PC-3 (cell line): ENCODE results near the gene USH2A. TPM values are rescaled to one million over a fixed set of nuclear protein-coding genes. Genes with fewer than 3 reads are reported as not detected.
A peak's percentile ranks its signal among the peaks of the same experiment; 100 is the strongest.

ENCODE experiments used
- ATAC-seq: fragments of 200-7000 bp; cut with Tn5 transposase; 2 replicates; pipeline ENCODE4 v1.9.1; 2020; ENCODE audit warnings: mild to moderate bottlenecking, moderate library complexity
- BruUV-seq: library from RNA; stranded (reverse); fragments of 400-500 nt; replicated peaks from 2 replicates; lab custom pipeline; 2021; lab: Mats Ljungman, UMichigan
- CTCF ChIA-PET: fragments of 300-600 bp; sonication (Branson Sonifier 250); formaldehyde crosslinking; loops from one replicate; lab custom pipeline; 2022; ENCODE audit warnings: antibody characterized with exemption; lab: Charles Lee
- POLR2A ChIA-PET: fragments of 300-600 bp; sonication (Branson Sonifier 250); formaldehyde crosslinking; loops from one replicate; lab custom pipeline; 2022; ENCODE audit warnings: antibody characterized with exemption; ENCODE audit not compliant: unreplicated experiment; lab: Charles Lee
- DNase-seq: peaks from one replicate; pipeline ENCODE4 v3.0.0-alpha.2; 2015
- H2AFZ ChIP-seq: fragments of 300-600 bp; sonication (generic); 2 replicates; pipeline ENCODE4 v1.6.0; 2016; ENCODE audit warnings: antibody characterized with exemption, low read length
- H3F3A ChIP-seq: fragments of 300-600 bp; sonication (generic); one replicate; pipeline ENCODE4 v1.6.0; 2017; ENCODE audit warnings: antibody characterized with exemption, low read length, control low read depth, mild to moderate bottlenecking; ENCODE audit not compliant: unreplicated experiment
- H3K27ac ChIP-seq: fragments of 300-600 bp; sonication (generic); 2 replicates; pipeline ENCODE4 v1.5.1; 2016; ENCODE audit warnings: mild to moderate bottlenecking, low read length
- H3K27me3 ChIP-seq: fragments of 300-600 bp; sonication (generic); 2 replicates; pipeline ENCODE4 v1.6.1; 2016; ENCODE audit warnings: low read length, mixed read lengths
- H3K36me3 ChIP-seq: fragments of 300-600 bp; sonication (generic); 2 replicates; pipeline ENCODE4 v1.6.1; 2016; ENCODE audit warnings: low read depth, mixed run types, low read length, mixed read lengths
- H3K4me1 ChIP-seq: fragments of 300-600 bp; sonication (generic); 2 replicates; pipeline ENCODE4 v1.5.1; 2016; ENCODE audit warnings: low read length; ENCODE audit not compliant: insufficient read depth
- H3K4me2 ChIP-seq: fragments of 300-600 bp; sonication (generic); 2 replicates; pipeline ENCODE4 v1.6.0; 2016; ENCODE audit warnings: low read length
- H3K4me3 ChIP-seq: fragments of 300-600 bp; sonication (generic); 2 replicates; pipeline ENCODE4 v1.5.1; 2016; ENCODE audit warnings: mild to moderate bottlenecking, low read length, mixed read lengths
- H3K79me2 ChIP-seq: fragments of 300-600 bp; sonication (generic); 2 replicates; pipeline ENCODE4 v1.6.1; 2017; ENCODE audit warnings: low read length, mixed read lengths
- H3K9ac ChIP-seq: fragments of 300-600 bp; sonication (generic); 2 replicates; pipeline ENCODE4 v1.6.0; 2016; ENCODE audit warnings: mild to moderate bottlenecking, low read length
- H3K9me2 ChIP-seq: fragments of 300-600 bp; sonication (generic); replicated peaks from 2 replicates; pipeline ENCODE4 v1.6.1; 2016; ENCODE audit warnings: mixed run types, low read length, mixed read lengths
- H3K9me3 ChIP-seq: fragments of 300-600 bp; sonication (generic); 2 replicates; pipeline ENCODE4 v1.6.1; 2016; ENCODE audit warnings: low read length, mixed read lengths
- H4K20me1 ChIP-seq: fragments of 300-600 bp; sonication (generic); 2 replicates; pipeline ENCODE4 v1.6.1; 2016; ENCODE audit warnings: low read length, mixed read lengths
- CTCF ChIP-seq: fragments of 300-600 bp; sonication (generic); conservative IDR thresholded peaks from 2 replicates; pipeline ENCODE4 v1.5.1; 2017; ENCODE audit warnings: antibody characterized with exemption, low read depth, mild to moderate bottlenecking, low read length
- EZH2 ChIP-seq: fragments of 300-600 bp; sonication (generic); IDR thresholded peaks from one replicate; pipeline ENCODE4 v1.6.1; 2017; ENCODE audit warnings: antibody characterized with exemption, mild to moderate bottlenecking, low read length; ENCODE audit not compliant: unreplicated experiment
- EZH2phosphoT487 ChIP-seq: fragments of 300-600 bp; sonication (generic); IDR thresholded peaks from 2 replicates; pipeline ENCODE4 v1.6.1; 2018; ENCODE audit warnings: mild to moderate bottlenecking, antibody characterized with exemption, low read length, borderline replicate concordance
- intact Hi-C: fragments of 100-400 bp; cut with micrococcal nuclease; formaldehyde crosslinking; loops from 2 replicates; pipeline ENCODE4 v1.9.0; 2023
- total RNA-seq: library from RNA; depleted of rRNA; stranded (reverse); fragments of >200 nt; gene quantifications from 2 replicates; pipeline ENCODE4 v1.2.3, GENCODE V29; 2014

USH2A gene
- total RNA-seq, 1 experiment from 2014 or later, result not detected

DNA sequence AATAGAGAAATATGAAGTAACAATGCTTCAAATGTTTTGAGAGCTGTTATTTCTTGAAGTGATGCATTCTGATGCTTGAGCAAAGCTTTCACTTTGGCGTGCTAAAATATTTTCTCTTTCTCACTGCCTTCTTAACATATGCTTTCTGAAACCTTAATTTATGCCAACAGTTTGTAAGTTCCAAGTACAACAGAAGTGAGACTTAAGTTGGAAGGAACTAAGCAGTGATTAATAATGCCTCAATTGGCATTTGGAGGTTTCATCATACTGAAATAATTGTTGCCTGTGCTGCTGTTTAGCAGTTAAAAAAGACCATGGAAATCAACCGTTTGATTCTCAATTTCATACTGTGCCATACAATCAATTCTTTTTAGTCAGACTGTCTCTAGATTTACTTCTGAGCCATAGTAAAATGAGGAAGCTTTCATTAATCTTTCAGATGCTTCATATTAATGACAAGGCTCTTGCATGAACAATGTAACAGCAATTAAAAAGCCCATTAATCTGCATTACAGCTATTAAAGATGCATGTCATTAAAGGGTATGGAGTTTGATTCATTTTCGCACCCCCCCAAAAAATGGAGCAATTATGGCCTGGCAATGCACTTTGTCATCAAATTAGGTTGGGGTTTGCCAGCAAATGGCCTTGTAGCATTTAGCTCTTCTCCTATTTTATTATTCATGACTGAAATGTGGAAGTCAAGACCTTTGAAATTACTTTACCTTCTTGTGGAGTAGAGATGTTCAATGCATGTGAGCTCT is 375.3 kb downstream of the USH2A start:
- no peak for DNase-seq
- Histone ChIP-seq H3K9me3 (no peaks in the 10 kb centered on the region), H3K9ac (no peak overlapping the region), H3K27ac (no peak overlapping the region), H3F3A (no peaks in the 10 kb centered on the region), H3K27me3 (peaks cover 51% of the 10 kb centered on the region), H2AFZ (no peak overlapping the region), H3K4me3 (no peak overlapping the region), H4K20me1 (no peaks in the 10 kb centered on the region), H3K4me1 (no peaks in the 10 kb centered on the region), H3K9me2 (no peaks in the 10 kb centered on the region), H3K36me3 (no peaks in the 10 kb centered on the region), H3K4me2 (no peak overlapping the region), H3K79me2 (no peaks in the 10 kb centered on the region)
- CTCF ChIA-PET, result no interaction called here
- ATAC-seq, result no peak
- POLR2A ChIA-PET, result no interaction called here
- intact Hi-C loops, result no loop called here
- TF ChIP-seq CTCF (no peak), EZH2phosphoT487 (no peak), EZH2 (no peak)
- no TSS peak for BruUV-seq

- Histone ChIP-seq H3K4me3 (no peak overlapping the region), H3F3A (no peaks in the 10 kb centered on the region), H4K20me1 (no peaks in the 10 kb centered on the region), H3K4me1 (no peaks in the 10 kb centered on the region), H3K27ac (no peak overlapping the region), H3K79me2 (no peaks in the 10 kb centered on the region), H3K27me3 (peaks cover 39% of the 10 kb centered on the region), H2AFZ (no peak overlapping the region), H3K4me2 (no peak overlapping the region), H3K9ac (no peak overlapping the region), H3K9me3 (no peaks in the 10 kb centered on the region), H3K9me2 (no peaks in the 10 kb centered on the region), H3K36me3 (no peaks in the 10 kb centered on the region)
- ATAC-seq, result no peak
- BruUV-seq, result no TSS peak
- ChIA-PET POLR2A (no interaction called here), CTCF (no interaction called here)
- TF ChIP-seq EZH2, result no peak
- no peak for TF ChIP-seq EZH2phosphoT487
- no peak for TF ChIP-seq CTCF
- DNase-seq, result no peak
- intact Hi-C loops, result no loop called here
Observed at GRCh38 chr1:216046336-216046735, 376.9 kb downstream of the USH2A start.

DNA sequence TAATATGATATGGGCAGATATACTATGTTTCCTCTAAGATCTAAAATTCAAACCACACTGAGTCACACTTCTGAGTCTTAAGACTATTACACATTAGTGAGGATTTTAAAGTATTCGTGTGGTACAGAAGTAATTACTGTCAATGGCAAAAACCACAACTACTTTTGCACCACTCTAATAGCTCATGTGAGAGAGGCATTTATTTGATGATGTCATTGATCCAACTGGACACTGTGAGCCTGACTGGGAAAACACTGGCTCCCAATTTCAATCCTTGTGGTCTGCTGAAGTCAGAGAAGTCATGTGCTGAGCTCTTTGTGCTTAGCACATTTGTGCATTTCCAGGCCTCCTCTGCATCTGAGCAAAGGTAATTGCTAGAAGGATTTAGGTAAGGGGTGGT is 377.8 kb downstream of the USH2A start:
- no TSS peak for BruUV-seq
- no peak overlapping the region for H3K4me3 ChIP-seq

More for the DNA sequence above, 377.8 kb downstream of the USH2A start:
- Histone ChIP-seq H3K9me2 (no peaks in the 10 kb centered on the region), H3K27me3 (peaks cover 35% of the 10 kb centered on the region), H4K20me1 (no peaks in the 10 kb centered on the region), H3K27ac (no peak overlapping the region), H3K36me3 (no peaks in the 10 kb centered on the region), H3K4me1 (no peaks in the 10 kb centered on the region), H3K9me3 (no peaks in the 10 kb centered on the region), H2AFZ (no peak overlapping the region), H3K4me2 (no peak overlapping the region), H3K79me2 (no peaks in the 10 kb centered on the region), H3K9ac (no peak overlapping the region), H3F3A (no peaks in the 10 kb centered on the region)
- ATAC-seq (peak; percentile 40), DNase-seq (peak; percentile 45)
- intact Hi-C loops, result no loop called here
- ChIA-PET POLR2A (no interaction called here), CTCF (no interaction called here)
- TF ChIP-seq EZH2phosphoT487 (no peak), CTCF (no peak), EZH2 (no peak)
